ENCODE measurements around the gene MSL2. TPM values are rescaled to one million over a fixed set of nuclear protein-coding genes. Genes with fewer than 3 reads are reported as not detected.
"Not testable (repeated sequence)": the region's sequence is repeated elsewhere in the genome, so short reads cannot be mapped to it uniquely, and the experiment has no call there.

MSL2 gene
- total RNA-seq, 1 donor from 2014 or later = 17.5 TPM

DNA sequence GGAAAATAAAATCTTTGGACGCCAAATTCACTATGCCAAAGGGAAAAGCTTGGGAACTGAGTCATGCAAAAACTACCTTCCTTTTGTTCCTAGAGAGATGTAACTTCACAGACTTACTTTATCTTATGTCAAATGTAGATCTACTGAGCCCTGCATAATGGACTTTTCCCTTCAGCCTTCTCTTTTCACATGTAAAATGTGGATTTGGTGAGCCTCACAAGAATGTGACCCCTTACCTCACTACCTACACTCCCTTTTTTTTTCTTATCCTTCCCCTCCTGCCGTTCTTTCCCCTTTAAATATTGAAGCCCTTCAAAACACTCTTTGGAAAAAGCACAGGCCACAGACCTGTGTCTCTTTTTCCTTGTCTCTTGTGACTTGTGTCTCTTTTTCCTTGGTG lies 40.0 kb upstream of the MSL2 start:
- no peaks in the 10 kb centered on the region for H3K27me3 ChIP-seq (ENCODE audit: control insufficient read depth, insufficient read depth, low read length)
- no peak overlapping the region for H3K4me3 ChIP-seq (ENCODE audit: low read depth, low read length)
- no peaks in the 10 kb centered on the region for H3K36me3 ChIP-seq (ENCODE audit: control insufficient read depth, insufficient read depth, low read length)
- no peak for DNase-seq (ENCODE audit: low read depth)
- TF ChIP-seq, protein P1, sequence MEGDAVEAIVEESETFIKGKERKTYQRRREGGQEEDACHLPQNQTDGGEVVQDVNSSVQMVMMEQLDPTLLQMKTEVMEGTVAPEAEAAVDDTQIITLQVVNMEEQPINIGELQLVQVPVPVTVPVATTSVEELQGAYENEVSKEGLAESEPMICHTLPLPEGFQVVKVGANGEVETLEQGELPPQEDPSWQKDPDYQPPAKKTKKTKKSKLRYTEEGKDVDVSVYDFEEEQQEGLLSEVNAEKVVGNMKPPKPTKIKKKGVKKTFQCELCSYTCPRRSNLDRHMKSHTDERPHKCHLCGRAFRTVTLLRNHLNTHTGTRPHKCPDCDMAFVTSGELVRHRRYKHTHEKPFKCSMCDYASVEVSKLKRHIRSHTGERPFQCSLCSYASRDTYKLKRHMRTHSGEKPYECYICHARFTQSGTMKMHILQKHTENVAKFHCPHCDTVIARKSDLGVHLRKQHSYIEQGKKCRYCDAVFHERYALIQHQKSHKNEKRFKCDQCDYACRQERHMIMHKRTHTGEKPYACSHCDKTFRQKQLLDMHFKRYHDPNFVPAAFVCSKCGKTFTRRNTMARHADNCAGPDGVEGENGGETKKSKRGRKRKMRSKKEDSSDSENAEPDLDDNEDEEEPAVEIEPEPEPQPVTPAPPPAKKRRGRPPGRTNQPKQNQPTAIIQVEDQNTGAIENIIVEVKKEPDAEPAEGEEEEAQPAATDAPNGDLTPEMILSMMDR (IDR thresholded peaks at IDR 0.05; ENCODE audit: insufficient read depth, low read length, poor library complexity, severe bottlenecking) = no peak

DNA sequence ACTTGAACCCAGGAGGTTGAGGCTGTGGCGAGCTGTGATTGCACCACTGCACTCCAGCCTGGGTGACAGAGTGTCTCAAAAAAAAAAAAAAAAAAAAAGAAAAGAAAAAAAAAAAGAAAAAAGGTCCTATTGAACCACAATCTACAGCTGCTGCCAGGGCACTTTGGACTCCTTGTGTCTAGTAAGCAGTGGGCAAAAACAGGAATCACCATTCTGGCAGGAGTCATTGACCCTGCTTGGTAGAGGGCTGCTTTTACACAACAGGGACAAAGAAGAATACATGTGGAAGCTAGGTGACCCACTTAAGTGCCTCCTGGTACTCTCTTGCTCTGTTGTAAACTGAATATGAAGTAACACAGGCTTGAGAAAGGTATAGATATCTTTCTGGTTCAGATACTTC lies 39.4 kb upstream of the MSL2 start:
- no peak for DNase-seq (ENCODE audit: low read depth)
- Histone ChIP-seq H3K27me3 (ENCODE audit: control insufficient read depth, insufficient read depth, low read length) (no peaks in the 10 kb centered on the region), H3K4me3 (ENCODE audit: low read depth, low read length) (no peak overlapping the region), H3K36me3 (ENCODE audit: control insufficient read depth, insufficient read depth, low read length) (no peaks in the 10 kb centered on the region)
- TF ChIP-seq, protein P1 (IDR thresholded peaks at IDR 0.05; ENCODE audit: insufficient read depth, low read length, poor library complexity, severe bottlenecking) = no peak

DNA sequence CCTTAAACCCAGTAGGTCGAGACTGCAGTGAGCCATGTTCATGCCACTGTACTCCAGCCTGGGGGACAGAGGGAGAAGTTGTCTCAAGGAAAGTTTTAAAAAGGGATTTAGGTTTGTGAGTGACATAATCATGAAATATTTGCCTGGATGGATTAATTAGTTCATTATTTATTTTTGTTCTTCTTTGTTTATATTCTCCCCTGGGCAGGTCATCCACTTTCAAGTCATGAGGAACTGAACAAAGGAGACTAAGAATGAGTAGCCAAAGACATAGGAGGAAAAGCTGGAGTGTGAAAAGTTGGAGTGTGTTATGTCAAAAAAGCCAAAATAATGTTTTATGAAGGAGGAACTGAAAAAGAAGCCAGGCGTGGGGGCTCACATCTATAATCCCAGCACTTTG lies 36.3 kb upstream of the MSL2 start:
- no peaks in the 10 kb centered on the region for H3K36me3 ChIP-seq (ENCODE audit: control insufficient read depth, insufficient read depth, low read length)
- TF ChIP-seq, protein P1 (IDR thresholded peaks at IDR 0.05; ENCODE audit: insufficient read depth, low read length, poor library complexity, severe bottlenecking) = no peak
- H3K4me3 ChIP-seq (ENCODE audit: low read depth, low read length) = no peak overlapping the region
- H3K27me3 ChIP-seq (ENCODE audit: control insufficient read depth, insufficient read depth, low read length) = no peaks in the 10 kb centered on the region
- DNase-seq (ENCODE audit: low read depth) = no peak

DNA sequence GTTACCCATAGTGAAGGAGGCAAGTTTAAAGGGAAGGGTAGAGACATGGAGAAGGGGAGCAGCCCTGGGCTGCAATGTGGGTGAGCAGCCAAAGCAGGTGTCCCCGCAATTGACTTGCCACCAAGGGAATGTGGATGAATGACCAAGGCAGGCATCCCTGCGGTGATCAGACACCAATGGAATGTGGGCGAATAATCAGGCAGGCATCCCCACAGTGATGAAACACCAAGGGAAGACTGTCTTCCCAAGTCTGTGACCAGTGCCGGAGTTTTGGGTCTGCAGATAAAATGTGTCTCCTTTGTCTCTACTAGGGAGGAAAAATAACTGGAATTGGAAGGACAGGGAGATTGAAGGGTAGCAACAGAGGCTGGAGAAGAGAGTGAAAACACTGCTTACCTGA lies 26.6 kb upstream of the MSL2 start:
- not testable (repeated sequence) for H3K27me3 ChIP-seq (ENCODE audit: control insufficient read depth, insufficient read depth, low read length); H3K36me3 ChIP-seq (ENCODE audit: control insufficient read depth, insufficient read depth, low read length); DNase-seq (ENCODE audit: low read depth); H3K4me3 ChIP-seq (ENCODE audit: low read depth, low read length)

DNA sequence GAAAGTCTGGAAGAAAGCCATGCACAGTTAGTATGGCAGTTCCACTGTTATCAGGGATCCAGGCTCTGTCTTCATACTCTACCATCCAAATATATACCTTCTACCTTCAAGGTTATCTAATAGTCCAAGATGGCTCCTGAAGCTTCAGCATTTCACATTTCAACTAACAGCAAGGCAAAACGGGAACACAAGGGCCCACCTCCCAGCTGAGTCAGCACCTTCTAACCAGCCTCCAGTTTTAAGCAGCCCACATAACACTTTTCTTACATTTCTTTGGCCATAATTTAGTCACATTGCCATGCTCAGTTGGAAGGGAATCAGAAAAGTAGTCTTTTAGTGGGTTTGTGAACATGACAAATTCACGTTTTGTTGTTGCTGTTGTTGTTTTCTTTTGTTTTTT lies 15.4 kb upstream of the MSL2 start:
- no peak for DNase-seq (ENCODE audit: low read depth)
- TF ChIP-seq, protein P1 (IDR thresholded peaks at IDR 0.05; ENCODE audit: insufficient read depth, low read length, poor library complexity, severe bottlenecking) = no peak
- Histone ChIP-seq H3K36me3 (ENCODE audit: control insufficient read depth, insufficient read depth, low read length) (no peaks in the 10 kb centered on the region), H3K27me3 (ENCODE audit: control insufficient read depth, insufficient read depth, low read length) (no peaks in the 10 kb centered on the region), H3K4me3 (ENCODE audit: low read depth, low read length) (no peak overlapping the region)

DNA sequence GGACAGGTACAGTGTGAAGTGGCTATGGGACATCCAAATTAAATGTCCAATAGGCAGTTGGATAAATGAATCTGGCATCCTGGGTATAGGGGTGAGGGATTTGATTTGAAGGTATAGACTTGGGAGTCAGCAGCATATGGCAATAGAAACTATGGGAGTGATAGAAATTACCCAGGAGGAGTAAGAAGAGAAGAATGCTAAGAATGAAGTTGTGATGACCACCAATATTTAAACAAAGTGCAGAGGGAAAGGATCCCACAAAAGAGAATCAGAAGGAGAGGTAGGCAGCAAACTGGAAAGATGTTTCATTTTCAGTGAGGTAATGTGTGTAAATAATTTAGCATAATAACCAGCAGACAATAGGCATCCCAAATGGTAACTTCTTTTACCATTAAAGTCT lies 13.8 kb upstream of the MSL2 start:
- Histone ChIP-seq H3K27me3 (ENCODE audit: control insufficient read depth, insufficient read depth, low read length) (no peaks in the 10 kb centered on the region), H3K4me3 (ENCODE audit: low read depth, low read length) (no peak overlapping the region), H3K36me3 (ENCODE audit: control insufficient read depth, insufficient read depth, low read length) (no peaks in the 10 kb centered on the region)
- TF ChIP-seq, protein P1 (IDR thresholded peaks at IDR 0.05; ENCODE audit: insufficient read depth, low read length, poor library complexity, severe bottlenecking) = no peak
- DNase-seq (ENCODE audit: low read depth) = no peak
